ENCODE measurements around the gene MAZ. TPM values are rescaled to one million over a fixed set of nuclear protein-coding genes. Genes with fewer than 3 reads are reported as not detected.

The MAZ gene
- total RNA-seq, 4 donors from 2014 or later: 45.6 to 71.1 (median 62.7) TPM

GRCh38 chr16:29843931-29844330, 37.6 kb downstream of the MAZ start:
- no peak for TF ChIP-seq CTCF (IDR thresholded peaks at IDR 0.05; ENCODE audit: low read depth)

GRCh38 chr16:29844575-29845331, 38.4 kb downstream of the MAZ start:
- no peak for TF ChIP-seq CTCF (IDR thresholded peaks at IDR 0.05; ENCODE audit: low read depth)

- TF ChIP-seq CTCF (IDR thresholded peaks at IDR 0.05; ENCODE audit: low read depth): no peak
These were observed 39.3 kb downstream of the MAZ start for GRCh38 chr16:29845656-29846055.

- TF ChIP-seq CTCF (IDR thresholded peaks at IDR 0.05; ENCODE audit: low read depth): no peak
These were observed 42.3 kb downstream of the MAZ start for GRCh38 chr16:29848420-29849297.

DNA sequence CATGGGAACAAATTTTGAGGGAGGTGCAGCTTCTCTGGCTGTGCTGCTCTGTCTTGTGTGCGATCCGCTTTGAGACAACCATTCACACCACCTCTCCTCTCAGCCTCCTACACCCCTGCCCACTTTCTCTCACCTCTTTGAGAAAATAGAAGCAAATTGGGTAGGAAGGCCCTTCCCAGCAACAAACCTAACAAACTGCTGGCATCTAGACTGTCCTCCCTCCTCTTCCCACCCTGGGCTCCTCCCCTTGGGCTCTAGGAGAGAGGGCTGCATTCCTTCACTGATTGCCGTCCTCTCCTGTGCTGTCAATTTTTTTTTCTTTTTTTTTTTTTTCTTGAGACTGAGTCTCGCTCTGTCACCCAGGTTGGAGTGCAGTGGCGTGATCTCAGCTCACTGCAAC, 43.2 kb downstream of the MAZ start:
- TF ChIP-seq CTCF (IDR thresholded peaks at IDR 0.05; ENCODE audit: low read depth): no peak

DNA sequence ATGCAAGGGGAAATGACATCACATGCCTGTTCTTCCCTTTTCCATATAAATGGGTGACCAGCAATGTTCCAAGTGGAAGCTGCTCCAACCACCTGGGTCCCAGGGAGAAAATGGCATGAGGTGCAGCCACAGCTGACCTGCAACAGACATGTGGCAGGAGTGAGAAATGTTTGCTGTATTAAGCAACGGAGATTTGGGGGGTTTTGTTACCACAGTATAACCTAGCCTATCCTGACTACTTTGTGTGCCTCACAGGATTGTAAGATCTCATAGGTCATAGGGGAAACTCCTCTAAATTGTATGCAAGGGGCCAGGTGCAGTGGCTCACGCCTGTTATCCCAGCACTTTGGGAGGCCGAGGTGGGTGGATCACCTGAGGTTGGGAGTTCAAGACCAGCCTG, 44.7 kb downstream of the MAZ start:
- TF ChIP-seq CTCF (IDR thresholded peaks at IDR 0.05; ENCODE audit: low read depth): no peak

GRCh38 chr16:29852654-29853053, 46.3 kb downstream of the MAZ start:
- no peak for TF ChIP-seq CTCF (IDR thresholded peaks at IDR 0.05; ENCODE audit: low read depth)

All from subcutaneous adipose tissue (tissue), 4 donors.